HCT116 (cell line): ENCODE measurements around the gene RELL1. TPM values are rescaled to one million over a fixed set of nuclear protein-coding genes. Genes with fewer than 3 reads are reported as not detected.

Source experiments
- ATAC-seq: fragments of 200-7000 bp; cut with Tn5 transposase; 2 replicates; pipeline ENCODE4 v1.9.1; 2020; ENCODE audit warnings: mild to moderate bottlenecking, moderate library complexity
- BruUV-seq: library from RNA; stranded (reverse); fragments of 400-500 nt; replicated peaks from 2 replicates; lab custom pipeline; 2021; lab: Mats Ljungman, UMichigan
- CTCF ChIA-PET: fragments of 300-600 bp; sonication (Branson Sonifier 250); formaldehyde crosslinking; loops from one replicate; lab custom pipeline; 2021; ENCODE audit warnings: antibody characterized with exemption; lab: Charles Lee
- POLR2A ChIA-PET: fragments of 300-600, 350-600 bp; sonication (Branson Sonifier 250); formaldehyde crosslinking; loops from one replicate; lab custom pipeline; 2021; ENCODE audit warnings: antibody characterized with exemption; lab: Charles Lee
- RAD21 ChIA-PET, 2 experiments: fragments of 300-600 bp; sonication (Branson Sonifier 250); formaldehyde crosslinking; loops; one replicate each; lab custom pipeline; 2023; ENCODE audit warnings: low total read pairs in 2 of 2; ENCODE audit not compliant: uncharacterized antibody in 2 of 2, unreplicated experiment in 2 of 2, low non-redundant PET in 1 of 2; lab: Charles Lee
- DNase-seq: peaks from one replicate; pipeline ENCODE4 v3.0.0-alpha.2; 2010; ENCODE audit warnings: low read depth, low spot score
- H2AFZ ChIP-seq: fragments of 200-600 bp; shearing (Covaris generic), sonication (generic); 2 replicates; pipeline ENCODE4 v1.6.1; 2017; ENCODE audit warnings: low read depth, mixed run types, mixed read lengths, antibody characterized with exemption, low read length; ENCODE audit not compliant: poor library complexity, severe bottlenecking
- H3K27ac ChIP-seq: 2 replicates; pipeline ENCODE4 v1.5.1; 2012; ENCODE audit warnings: low read depth, low read length
- H3K27me3 ChIP-seq: fragments of 200-600 bp; sonication (generic); 2 replicates; pipeline ENCODE4 v1.6.1; 2016; ENCODE audit warnings: mixed run types, low read length, mixed read lengths; ENCODE audit not compliant: insufficient read depth
- H3K36me3 ChIP-seq, 2 experiments: fragments of 200-500 bp in 1 of 2; fragments of 200-600 bp in 1 of 2; sonication (Bioruptor generic) in 1 of 2; sonication (generic) in 1 of 2; 2 replicates each; pipeline versions ENCODE4 v1.5.1 to v1.6.1; 2014 to 2016; ENCODE audit warnings: low read length in 2 of 2, inconsistent platforms in 1 of 2, mixed read lengths in 1 of 2, mixed run types in 1 of 2; ENCODE audit not compliant: insufficient read depth in 2 of 2, control insufficient read depth in 1 of 2
- H3K4me1 ChIP-seq, 2 experiments: fragments of 200-600 bp in 1 of 2; sonication (generic) in 1 of 2; 2 replicates each; pipeline versions ENCODE4 v1.5.1 to v1.6.1; 2012 to 2017; ENCODE audit warnings: low read length in 2 of 2, inconsistent platforms in 1 of 2, mild to moderate bottlenecking in 1 of 2, mixed read lengths in 1 of 2, mixed run types in 1 of 2, moderate library complexity in 1 of 2; ENCODE audit not compliant: insufficient read depth in 2 of 2, control insufficient read depth in 1 of 2
- H3K4me2 ChIP-seq: fragments of 200-600 bp; sonication (generic); 2 replicates; pipeline ENCODE4 v1.6.1; 2017; ENCODE audit warnings: mixed run types, low read length, mixed read lengths
- H3K4me3 ChIP-seq, 2 experiments: fragments of 200-600 bp in 1 of 2; sonication (generic) in 1 of 2; replicated peaks in 1 of 2; 2 replicates each; pipeline ENCODE4 v1.5.1; 2011 to 2016; ENCODE audit warnings: low read length in 2 of 2, control low read depth in 1 of 2, low read depth in 1 of 2, mild to moderate bottlenecking in 1 of 2, mixed read lengths in 1 of 2, mixed run types in 1 of 2
- H3K79me2 ChIP-seq: fragments of 200-600 bp; sonication (generic); 2 replicates; pipeline ENCODE4 v1.6.1; 2017; ENCODE audit warnings: mild to moderate bottlenecking, mixed run types, low read length, moderate library complexity, mixed read lengths; ENCODE audit not compliant: insufficient read depth
- H3K9ac ChIP-seq: fragments of 200-600 bp; sonication (generic); 2 replicates; pipeline ENCODE4 v1.6.1; 2016; ENCODE audit warnings: low read length, mixed read lengths
- H3K9me2 ChIP-seq: fragments of 200-600 bp; sonication (generic), shearing (Covaris generic); 2 replicates; pipeline ENCODE4 v1.6.1; 2017; ENCODE audit warnings: mixed run types, mild to moderate bottlenecking, moderate library complexity; ENCODE audit not compliant: insufficient read depth
- H3K9me3 ChIP-seq, 2 experiments: fragments of 200-500 bp in 1 of 2; fragments of 200-600 bp in 1 of 2; sonication (Bioruptor generic) in 1 of 2; sonication (generic) in 1 of 2; 2 replicates each; pipeline ENCODE4 v1.6.1; 2014 to 2017; ENCODE audit warnings: low read length in 2 of 2, mixed read lengths in 2 of 2, inconsistent platforms in 1 of 2, low read depth in 1 of 2, mild to moderate bottlenecking in 1 of 2, mixed run types in 1 of 2, moderate library complexity in 1 of 2; ENCODE audit not compliant: control insufficient read depth in 1 of 2, insufficient read depth in 1 of 2
- H4K20me1 ChIP-seq: fragments of 200-600 bp; sonication (generic), shearing (Covaris generic); 2 replicates; pipeline ENCODE4 v1.6.1; 2017; ENCODE audit warnings: mixed run types, mild to moderate bottlenecking, moderate library complexity; ENCODE audit not compliant: insufficient read depth
- CBX3 ChIP-seq: IDR thresholded peaks from 2 replicates; pipeline ENCODE4 v1.6.1; 2012; ENCODE audit warnings: low read depth
- CEBPB ChIP-seq: IDR thresholded peaks from 2 replicates; pipeline ENCODE4 v1.6.1; 2012; ENCODE audit warnings: low read depth
- EGR1 ChIP-seq: IDR thresholded peaks from 2 replicates; pipeline ENCODE4 v1.6.1; 2012; ENCODE audit warnings: low read depth
- ELF1 ChIP-seq: IDR thresholded peaks from 2 replicates; pipeline ENCODE4 v1.6.1; 2012; ENCODE audit warnings: low read depth, borderline replicate concordance
- EZH2phosphoT487 ChIP-seq: fragments of 200-600 bp; IDR thresholded peaks from 2 replicates; pipeline ENCODE4 v1.6.1; 2018; ENCODE audit warnings: antibody characterized with exemption, borderline replicate concordance
- JUND ChIP-seq: IDR thresholded peaks from 2 replicates; pipeline ENCODE4 v1.6.1; 2012
- MAX ChIP-seq: IDR thresholded peaks from 2 replicates; pipeline ENCODE4 v1.6.1; 2012
- POLR2A ChIP-seq: IDR thresholded peaks from 2 replicates; pipeline ENCODE4 v1.7.0; 2011; ENCODE audit warnings: borderline replicate concordance; ENCODE audit not compliant: insufficient read depth, insufficient read length; ENCODE audit errors: extremely low read depth
- SRF ChIP-seq: IDR thresholded peaks from 2 replicates; pipeline ENCODE4 v1.6.1; 2012; ENCODE audit warnings: low read depth
- TCF7L2 ChIP-seq: IDR thresholded peaks from 2 replicates; pipeline ENCODE4 v1.7.0; 2011; ENCODE audit warnings: borderline replicate concordance, inconsistent platforms; ENCODE audit not compliant: insufficient read depth, insufficient read length; ENCODE audit errors: extremely low read depth
- ZFX ChIP-seq: fragments of 450-650 bp; IDR thresholded peaks from 2 replicates; pipeline ENCODE4 v1.6.1; 2017
- ZNF274 ChIP-seq: fragments of 200-500 bp; sonication (Bioruptor generic); IDR thresholded peaks from 2 replicates; pipeline ENCODE4 v1.6.1; 2014; ENCODE audit warnings: mild to moderate bottlenecking, low read depth, low read length, inconsistent platforms
- intact Hi-C: fragments of 100-400 bp; cut with micrococcal nuclease; formaldehyde crosslinking; loops from 2 replicates; pipeline ENCODE4 v1.10.0; 2022
- total RNA-seq: library from RNA; stranded (reverse); gene quantifications from one replicate; pipeline ENCODE4 v1.2.1, GENCODE V29; 2021; ENCODE audit not compliant: unreplicated experiment
- TF ChIP-seq, protein P1 (sequence below): IDR thresholded peaks from 2 replicates; pipeline ENCODE4 v1.6.1; 2012
- TF ChIP-seq, protein P2 (sequence below), 3 experiments: fragments of 200-600 bp in 1 of 3; sonication (generic) in 1 of 3; IDR thresholded peaks in 2 of 3; conservative IDR thresholded peaks in 1 of 3; 2 replicates each; pipeline ENCODE4 v1.5.1; 2012 to 2017; ENCODE audit warnings: low read depth in 2 of 3, low read length in 2 of 3, antibody characterized with exemption in 1 of 3, borderline replicate concordance in 1 of 3, control low read depth in 1 of 3, mild to moderate bottlenecking in 1 of 3, mixed read lengths in 1 of 3, mixed run types in 1 of 3, moderate library complexity in 1 of 3; ENCODE audit not compliant: insufficient read depth in 1 of 3

RELL1 gene
- total RNA-seq, 1 experiment from 2014 or later, result 30.2 TPM

DNA sequence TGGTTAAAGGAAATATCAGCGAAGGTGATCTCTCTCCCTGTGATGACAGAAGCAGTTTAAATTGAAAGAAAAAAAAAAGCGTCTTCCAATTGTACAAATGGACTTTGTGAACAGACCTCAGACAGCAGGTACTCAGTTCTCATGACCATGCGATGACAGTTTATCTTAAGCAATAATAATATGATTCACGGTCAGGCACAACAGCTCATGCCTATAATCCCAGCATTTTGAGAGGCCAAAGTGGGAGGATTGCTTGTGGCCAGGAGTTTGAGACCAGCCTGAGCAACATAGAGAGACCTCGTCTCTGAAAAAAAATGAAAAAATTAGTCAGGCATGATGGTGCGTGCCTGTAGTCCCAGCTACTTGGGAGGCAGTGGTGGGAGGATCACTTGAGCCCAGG lies 51.0 kb downstream of the RELL1 start:
- intact Hi-C loops, result no loop called here
- H3K36me3 ChIP-seq, result peaks cover 2 to 22% of the 10 kb centered on the region in 2 experiments; a peak in 1 of 4 replicates
- H3K4me2 ChIP-seq, result no peak overlapping the region
- no peak overlapping the region for H2AFZ ChIP-seq
- H3K79me2 ChIP-seq, result no peaks in the 10 kb centered on the region
- ChIA-PET POLR2A (no interaction called here), RAD21 (no interaction called here), CTCF (no interaction called here)
- H3K9ac ChIP-seq, result no peak overlapping the region
- BruUV-seq, result no TSS peak
- DNase-seq, result no peak
- no peaks in the 10 kb centered on the region for H3K9me3 ChIP-seq
- ATAC-seq, result no peak
- no peak overlapping the region for H3K27ac ChIP-seq
- no peaks in the 10 kb centered on the region for H3K27me3 ChIP-seq
- TF ChIP-seq ZFX, result no peak
- TF ChIP-seq TCF7L2, result no peak
- no peak for TF ChIP-seq JUND
- no peak for TF ChIP-seq ZNF274
- TF ChIP-seq, protein P1, sequence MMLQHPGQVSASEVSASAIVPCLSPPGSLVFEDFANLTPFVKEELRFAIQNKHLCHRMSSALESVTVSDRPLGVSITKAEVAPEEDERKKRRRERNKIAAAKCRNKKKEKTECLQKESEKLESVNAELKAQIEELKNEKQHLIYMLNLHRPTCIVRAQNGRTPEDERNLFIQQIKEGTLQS, result no peak
- TF ChIP-seq EZH2phosphoT487, result no peak
- TF ChIP-seq MAX, result no peak
- TF ChIP-seq POLR2A, result no peak
- TF ChIP-seq CBX3, result no peak
- TF ChIP-seq CEBPB, result no peak
- no peak for TF ChIP-seq ELF1
- TF ChIP-seq EGR1, result no peak
- TF ChIP-seq, protein P2, sequence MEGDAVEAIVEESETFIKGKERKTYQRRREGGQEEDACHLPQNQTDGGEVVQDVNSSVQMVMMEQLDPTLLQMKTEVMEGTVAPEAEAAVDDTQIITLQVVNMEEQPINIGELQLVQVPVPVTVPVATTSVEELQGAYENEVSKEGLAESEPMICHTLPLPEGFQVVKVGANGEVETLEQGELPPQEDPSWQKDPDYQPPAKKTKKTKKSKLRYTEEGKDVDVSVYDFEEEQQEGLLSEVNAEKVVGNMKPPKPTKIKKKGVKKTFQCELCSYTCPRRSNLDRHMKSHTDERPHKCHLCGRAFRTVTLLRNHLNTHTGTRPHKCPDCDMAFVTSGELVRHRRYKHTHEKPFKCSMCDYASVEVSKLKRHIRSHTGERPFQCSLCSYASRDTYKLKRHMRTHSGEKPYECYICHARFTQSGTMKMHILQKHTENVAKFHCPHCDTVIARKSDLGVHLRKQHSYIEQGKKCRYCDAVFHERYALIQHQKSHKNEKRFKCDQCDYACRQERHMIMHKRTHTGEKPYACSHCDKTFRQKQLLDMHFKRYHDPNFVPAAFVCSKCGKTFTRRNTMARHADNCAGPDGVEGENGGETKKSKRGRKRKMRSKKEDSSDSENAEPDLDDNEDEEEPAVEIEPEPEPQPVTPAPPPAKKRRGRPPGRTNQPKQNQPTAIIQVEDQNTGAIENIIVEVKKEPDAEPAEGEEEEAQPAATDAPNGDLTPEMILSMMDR (IDR thresholded peaks at IDR 0.05 in 2 of 3, conservative IDR thresholded peaks at IDR 0.05 in 1 of 3; ENCODE audit: borderline replicate concordance in 1 of 3, insufficient read depth in 1 of 3, low read depth in 2 of 3, low read length in 2 of 3), result no peak
- no peak for TF ChIP-seq SRF
- no peak overlapping the region for H3K4me3 ChIP-seq
- H3K4me1 ChIP-seq, result no peaks in the 10 kb centered on the region
- no peaks in the 10 kb centered on the region for H4K20me1 ChIP-seq
- H3K9me2 ChIP-seq, result no peaks in the 10 kb centered on the region
